ENCODE data around the gene CXXC1.

DNA sequence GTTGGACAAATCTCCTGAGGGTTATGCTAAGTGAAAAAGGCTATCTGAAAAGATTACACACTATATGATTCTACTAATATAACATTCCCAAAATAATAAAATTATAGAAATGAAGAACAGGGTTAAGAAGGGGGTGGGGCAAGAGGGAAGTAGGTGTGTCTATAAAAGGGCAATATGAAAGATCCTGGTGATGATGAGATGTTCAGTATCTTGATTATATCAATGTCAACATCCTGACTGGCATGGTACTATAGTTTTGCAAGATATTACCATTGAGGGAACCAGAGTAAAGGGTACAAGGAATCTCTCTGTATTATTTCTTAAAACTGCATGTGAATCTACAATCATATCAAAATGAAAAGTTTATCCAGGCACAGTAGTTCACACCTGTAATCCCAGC lies 37.9 kb downstream of the CXXC1 start:
- no peak for TF ChIP-seq SRF (IDR thresholded peaks at IDR 0.05; ENCODE audit: low read depth, low read length)
- TF ChIP-seq, protein P1, sequence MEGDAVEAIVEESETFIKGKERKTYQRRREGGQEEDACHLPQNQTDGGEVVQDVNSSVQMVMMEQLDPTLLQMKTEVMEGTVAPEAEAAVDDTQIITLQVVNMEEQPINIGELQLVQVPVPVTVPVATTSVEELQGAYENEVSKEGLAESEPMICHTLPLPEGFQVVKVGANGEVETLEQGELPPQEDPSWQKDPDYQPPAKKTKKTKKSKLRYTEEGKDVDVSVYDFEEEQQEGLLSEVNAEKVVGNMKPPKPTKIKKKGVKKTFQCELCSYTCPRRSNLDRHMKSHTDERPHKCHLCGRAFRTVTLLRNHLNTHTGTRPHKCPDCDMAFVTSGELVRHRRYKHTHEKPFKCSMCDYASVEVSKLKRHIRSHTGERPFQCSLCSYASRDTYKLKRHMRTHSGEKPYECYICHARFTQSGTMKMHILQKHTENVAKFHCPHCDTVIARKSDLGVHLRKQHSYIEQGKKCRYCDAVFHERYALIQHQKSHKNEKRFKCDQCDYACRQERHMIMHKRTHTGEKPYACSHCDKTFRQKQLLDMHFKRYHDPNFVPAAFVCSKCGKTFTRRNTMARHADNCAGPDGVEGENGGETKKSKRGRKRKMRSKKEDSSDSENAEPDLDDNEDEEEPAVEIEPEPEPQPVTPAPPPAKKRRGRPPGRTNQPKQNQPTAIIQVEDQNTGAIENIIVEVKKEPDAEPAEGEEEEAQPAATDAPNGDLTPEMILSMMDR (CRISPR knock-in tag; IDR thresholded peaks at IDR 0.05) = no peak
- TF ChIP-seq ZNF607 (CRISPR knock-in tag; IDR thresholded peaks at IDR 0.05; ENCODE audit: borderline replicate concordance) = no peak
- no peak for TF ChIP-seq ZSCAN9 (CRISPR knock-in tag; IDR thresholded peaks at IDR 0.05; ENCODE audit: borderline replicate concordance)
